Activated CD4-positive, alpha-beta T cell treated with anti-CD3 and anti-CD28 coated beads, Interleukin-2, amount 10 ng/mL, durations not matched to agents 24 days and 14 days (primary cell): ENCODE results near the gene CRIP3. TPM values are rescaled to one million over a fixed set of nuclear protein-coding genes. Genes with fewer than 3 reads are reported as not detected.

Experiments used
- DNase-seq: peaks from one replicate; pipeline ENCODE4 v3.0.0; 2022
- H3K27ac Mint-ChIP-seq: one replicate; pipeline ENCODE4 v1.8.0; 2022; ENCODE audit warnings: mild to moderate bottlenecking, mixed read lengths
- H3K27me3 Mint-ChIP-seq: one replicate; pipeline ENCODE4 v1.8.0; 2022; ENCODE audit warnings: mixed read lengths
- H3K36me3 Mint-ChIP-seq: one replicate; pipeline ENCODE4 v1.8.0; 2022; ENCODE audit warnings: low read depth, mild to moderate bottlenecking, mixed read lengths
- H3K4me1 Mint-ChIP-seq: one replicate; pipeline ENCODE4 v1.8.0; 2021; ENCODE audit warnings: mixed read lengths
- H3K4me3 Mint-ChIP-seq: one replicate; pipeline ENCODE4 v1.8.0; 2022; ENCODE audit warnings: mild to moderate bottlenecking, moderate library complexity, mixed read lengths
- H3K9me3 Mint-ChIP-seq: one replicate; pipeline ENCODE4 v1.8.0; 2021; ENCODE audit warnings: mixed read lengths
- intact Hi-C: fragments of 100-400 bp; cut with micrococcal nuclease; formaldehyde crosslinking; loops from one replicate; pipeline ENCODE4 v1.15.1; 2023
- total RNA-seq: library from RNA; stranded (reverse); gene quantifications from 2 replicates; pipeline ENCODE4 v1.2.3, GENCODE V29; 2022

The CRIP3 gene
- total RNA-seq, 1 donor from 2014 or later = 0.79 TPM

- intact Hi-C loops = no loop called here
- Mint-ChIP-seq H3K9me3 (no peaks in the 10 kb centered on the region), H3K4me1 (peaks cover 33% of the 10 kb centered on the region), H3K27ac (peak overlapping the region; percentile 74), H3K27me3 (peaks cover 7% of the 10 kb centered on the region), H3K4me3 (peak overlapping the region; percentile 63), H3K36me3 (no peaks in the 10 kb centered on the region)
- no peak for DNase-seq
Measured at GRCh38 chr6:43256670-43257366, 51.8 kb downstream of the CRIP3 start.

Other genes with a start within 250 kb of the CRIP3 start
- gene MRPL2, start 249.4 kb downstream of the CRIP3 start, total RNA-seq = 83.8 and 103 TPM in 2 replicates
- gene KLC4, start 249.2 kb downstream of the CRIP3 start, total RNA-seq = 9.5 and 10.7 TPM in 2 replicates
- 3.4 and 4.3 TPM in 2 replicates for gene PTK7, start 232.5 kb downstream of the CRIP3 start, total RNA-seq
- gene SRF, start 137.6 kb downstream of the CRIP3 start, total RNA-seq = 54.3 and 55.2 TPM in 2 replicates
- gene CUL9, start 126.6 kb downstream of the CRIP3 start, total RNA-seq = 38.1 and 39.4 TPM in 2 replicates
- 78.9 and 79.6 TPM in 2 replicates for gene DNPH1, start 79.3 kb downstream of the CRIP3 start, total RNA-seq
- 0.62 and 0.72 TPM in 2 replicates for gene TTBK1, start 65.3 kb downstream of the CRIP3 start, total RNA-seq
- gene SLC22A7, start 10.6 kb downstream of the CRIP3 start, total RNA-seq = not detected in 2 replicates
- 9.3 and 10.3 TPM in 2 replicates for gene ZNF318, start 60.8 kb upstream of the CRIP3 start, total RNA-seq
- gene ABCC10, start 118.7 kb upstream of the CRIP3 start, total RNA-seq = 38.2 and 40.0 TPM in 2 replicates
- gene DLK2, start 146.7 kb upstream of the CRIP3 start, total RNA-seq = 1.6 and 2.0 TPM in 2 replicates
- gene TJAP1, start 168.7 kb upstream of the CRIP3 start, total RNA-seq = 40.7 and 41.1 TPM in 2 replicates
- gene LRRC73, start 201.5 kb upstream of the CRIP3 start, total RNA-seq = 0.14 and 0.51 TPM in 2 replicates
- gene YIPF3, start 208.1 kb upstream of the CRIP3 start, total RNA-seq = 47.7 and 52.1 TPM in 2 replicates
- 91.7 TPM in 2 replicates for gene POLR1C, start 208.3 kb upstream of the CRIP3 start, total RNA-seq